HG02870 (cell line): ENCODE measurements around the gene IGFL3.
"Not testable (repeated sequence)": the region's sequence is repeated elsewhere in the genome, so short reads cannot be mapped to it uniquely, and the experiment has no call there.

Source experiments
- ATAC-seq: cut with Tn5 transposase; IDR thresholded peaks from one replicate; pipeline ENCODE4 v1.9.1; 2021; ENCODE audit warnings: mild to moderate bottlenecking, moderate library complexity; ENCODE audit not compliant: unreplicated experiment

IGFL3 gene

GRCh38 chr19:46126086-46126580, 1.6 kb upstream of the IGFL3 start:
- no peak for ATAC-seq

- ATAC-seq, result no peak
Measured at GRCh38 chr19:46125447-46125846, 959 bp upstream of the IGFL3 start.

- ATAC-seq, result no peak
Measured at GRCh38 chr19:46118136-46118535, 6.4 kb downstream of the IGFL3 start.

GRCh38 chr19:46116121-46116520, 8.4 kb downstream of the IGFL3 start:
- ATAC-seq, result no peak

GRCh38 chr19:46115396-46116106, 8.9 kb downstream of the IGFL3 start:
- peak; percentile 84 for ATAC-seq

GRCh38 chr19:46113726-46114125, 10.8 kb downstream of the IGFL3 start:
- ATAC-seq, result no peak

- ATAC-seq, result no peak
Measured at GRCh38 chr19:46112527-46112926, 12.0 kb downstream of the IGFL3 start.

GRCh38 chr19:46111376-46111775, 13.1 kb downstream of the IGFL3 start:
- ATAC-seq, result no peak

- ATAC-seq, result no peak
Measured at GRCh38 chr19:46109876-46110275, 14.6 kb downstream of the IGFL3 start.

GRCh38 chr19:46107371-46107770, 17.1 kb downstream of the IGFL3 start:
- ATAC-seq, result no peak

- ATAC-seq, result not testable (repeated sequence)
Measured at GRCh38 chr19:46102333-46102732, 22.2 kb downstream of the IGFL3 start.

- no peak for ATAC-seq
Measured at GRCh38 chr19:46101293-46101692, 23.2 kb downstream of the IGFL3 start.

GRCh38 chr19:46100344-46100743, 24.1 kb downstream of the IGFL3 start:
- ATAC-seq, result no peak

GRCh38 chr19:46090444-46090843, 34.0 kb downstream of the IGFL3 start:
- no peak for ATAC-seq

GRCh38 chr19:46089432-46089831, 35.1 kb downstream of the IGFL3 start:
- no peak for ATAC-seq

- no peak for ATAC-seq
Measured at GRCh38 chr19:46088101-46088500, 36.4 kb downstream of the IGFL3 start.

- no peak for ATAC-seq
Measured at GRCh38 chr19:46085888-46086287, 38.6 kb downstream of the IGFL3 start.

- no peak for ATAC-seq
Measured at GRCh38 chr19:46082728-46083050, 41.8 kb downstream of the IGFL3 start.

- ATAC-seq, result no peak
Measured at GRCh38 chr19:46081928-46082727, 42.4 kb downstream of the IGFL3 start.

GRCh38 chr19:46080561-46080960, 43.9 kb downstream of the IGFL3 start:
- ATAC-seq, result no peak

- ATAC-seq, result no peak
Measured at GRCh38 chr19:46079576-46079975, 44.9 kb downstream of the IGFL3 start.
